GM12865 (cell line): Measurements from ENCODE around the gene IFT25.

Experiments
- DNase-seq: peaks from one replicate; pipeline ENCODE4 v3.0.0; 2010; ENCODE audit warnings: low read depth
- H3K4me3 ChIP-seq: 2 replicates; pipeline ENCODE4 v1.5.1; 2011; ENCODE audit warnings: mild to moderate bottlenecking, low read depth, low read length, control low read depth
- TF ChIP-seq, protein P1 (sequence below): IDR thresholded peaks from 2 replicates; pipeline ENCODE4 v1.5.1; 2011; ENCODE audit warnings: low read length, control low read depth, low read depth, inconsistent platforms; ENCODE audit not compliant: insufficient read depth; ENCODE audit errors: missing control alignments

The IFT25 gene

DNA sequence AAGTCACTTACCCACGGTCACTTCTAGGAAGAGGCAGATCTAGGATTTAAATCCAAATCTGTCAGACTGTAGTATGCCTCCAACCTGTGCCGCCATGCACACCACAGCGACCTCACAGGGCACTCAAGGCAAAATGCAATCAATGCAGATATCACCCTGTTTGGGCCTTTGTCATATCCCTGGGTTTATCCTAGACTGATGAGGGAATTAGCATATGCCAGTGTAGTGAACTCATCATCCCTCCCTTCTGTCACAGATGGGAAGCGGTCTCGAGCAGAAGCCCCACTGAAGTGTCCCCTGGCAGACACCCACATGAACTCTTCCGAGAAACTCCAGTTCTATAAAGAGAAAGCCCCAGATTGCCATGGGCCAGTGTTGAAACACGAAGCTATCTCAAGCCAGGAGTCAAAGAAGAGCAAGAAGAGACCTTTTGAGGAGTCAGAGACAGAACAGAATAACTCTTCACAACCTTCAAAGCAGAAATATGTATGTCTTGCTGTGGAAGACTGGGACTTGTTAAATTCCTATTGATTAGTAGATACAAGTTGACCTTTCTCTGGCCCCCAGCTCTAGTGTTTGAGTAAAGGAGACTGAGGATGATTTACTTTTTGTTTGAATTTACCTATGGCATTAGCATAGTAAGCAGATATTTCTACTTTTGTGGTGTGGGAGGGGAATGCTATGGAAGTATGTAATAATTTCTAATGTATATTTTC is 22.1 kb upstream of the IFT25 start:
- TF ChIP-seq, protein P1, sequence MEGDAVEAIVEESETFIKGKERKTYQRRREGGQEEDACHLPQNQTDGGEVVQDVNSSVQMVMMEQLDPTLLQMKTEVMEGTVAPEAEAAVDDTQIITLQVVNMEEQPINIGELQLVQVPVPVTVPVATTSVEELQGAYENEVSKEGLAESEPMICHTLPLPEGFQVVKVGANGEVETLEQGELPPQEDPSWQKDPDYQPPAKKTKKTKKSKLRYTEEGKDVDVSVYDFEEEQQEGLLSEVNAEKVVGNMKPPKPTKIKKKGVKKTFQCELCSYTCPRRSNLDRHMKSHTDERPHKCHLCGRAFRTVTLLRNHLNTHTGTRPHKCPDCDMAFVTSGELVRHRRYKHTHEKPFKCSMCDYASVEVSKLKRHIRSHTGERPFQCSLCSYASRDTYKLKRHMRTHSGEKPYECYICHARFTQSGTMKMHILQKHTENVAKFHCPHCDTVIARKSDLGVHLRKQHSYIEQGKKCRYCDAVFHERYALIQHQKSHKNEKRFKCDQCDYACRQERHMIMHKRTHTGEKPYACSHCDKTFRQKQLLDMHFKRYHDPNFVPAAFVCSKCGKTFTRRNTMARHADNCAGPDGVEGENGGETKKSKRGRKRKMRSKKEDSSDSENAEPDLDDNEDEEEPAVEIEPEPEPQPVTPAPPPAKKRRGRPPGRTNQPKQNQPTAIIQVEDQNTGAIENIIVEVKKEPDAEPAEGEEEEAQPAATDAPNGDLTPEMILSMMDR, result no peak
- H3K4me3 ChIP-seq, result no peak overlapping the region
- no peak for DNase-seq

DNA sequence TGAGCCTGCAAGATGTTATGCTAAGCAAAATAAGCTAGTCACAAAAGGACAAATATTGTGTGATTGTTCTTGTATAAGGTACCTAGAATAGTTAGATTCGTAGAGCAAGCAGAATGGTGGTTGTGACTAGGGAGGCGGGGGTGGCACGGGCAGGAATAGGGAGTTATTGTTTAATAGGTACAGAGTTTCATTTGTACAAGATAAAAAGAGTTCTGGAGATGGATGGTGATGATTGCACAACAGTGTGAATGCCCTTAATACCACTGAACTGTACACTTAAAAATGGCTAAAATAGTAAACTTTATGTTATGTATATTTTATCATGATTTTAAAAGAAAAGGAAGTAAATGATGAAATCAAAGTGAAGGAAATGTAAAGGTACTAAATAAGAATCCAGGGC is 21.3 kb upstream of the IFT25 start:
- TF ChIP-seq, protein P1, result no peak
- no peak overlapping the region for H3K4me3 ChIP-seq
- DNase-seq, result no peak

DNA sequence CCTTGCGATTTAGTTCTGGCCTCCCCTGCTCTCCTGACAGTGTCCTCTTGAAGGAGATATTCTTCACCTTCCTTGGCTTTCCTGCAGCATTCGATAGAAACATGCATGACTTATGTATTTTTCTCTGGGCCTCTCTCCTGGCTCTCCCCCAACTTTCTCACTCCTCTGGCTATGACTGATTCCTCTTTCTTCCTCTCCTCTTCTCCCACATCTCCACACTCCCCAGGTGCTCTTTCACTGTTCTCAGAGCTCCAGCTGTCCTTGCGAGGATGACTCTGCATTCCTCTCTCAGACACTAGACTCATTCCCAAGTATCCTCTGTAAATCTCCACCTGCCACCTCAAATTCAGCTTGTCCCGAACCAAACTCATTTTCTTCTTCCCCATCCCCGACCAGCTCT is 18.6 kb upstream of the IFT25 start:
- DNase-seq, result no peak
- H3K4me3 ChIP-seq, result no peak overlapping the region
- TF ChIP-seq, protein P1, result no peak

DNA sequence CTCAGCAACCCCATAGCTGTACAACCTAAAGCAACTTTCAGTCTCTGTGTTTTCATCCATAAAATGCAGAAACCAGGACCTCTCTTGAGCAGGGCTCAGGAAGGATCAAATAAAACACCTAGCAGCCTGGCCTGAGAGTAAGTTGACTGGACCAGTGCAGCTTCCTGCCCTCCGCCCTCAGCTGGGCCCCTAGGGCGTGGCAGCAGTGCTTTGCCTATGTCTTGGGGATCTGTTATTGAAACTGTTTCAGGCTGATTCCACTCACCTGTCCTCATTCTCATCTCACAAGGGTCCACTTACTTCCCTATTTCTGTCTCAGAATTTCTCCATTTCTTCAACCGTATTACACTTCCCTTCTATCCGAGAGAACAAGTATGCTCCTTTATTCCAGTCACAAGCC is 18.0 kb upstream of the IFT25 start:
- H3K4me3 ChIP-seq, result no peak overlapping the region
- peak; percentile 35 for DNase-seq
- TF ChIP-seq, protein P1, result no peak

DNA sequence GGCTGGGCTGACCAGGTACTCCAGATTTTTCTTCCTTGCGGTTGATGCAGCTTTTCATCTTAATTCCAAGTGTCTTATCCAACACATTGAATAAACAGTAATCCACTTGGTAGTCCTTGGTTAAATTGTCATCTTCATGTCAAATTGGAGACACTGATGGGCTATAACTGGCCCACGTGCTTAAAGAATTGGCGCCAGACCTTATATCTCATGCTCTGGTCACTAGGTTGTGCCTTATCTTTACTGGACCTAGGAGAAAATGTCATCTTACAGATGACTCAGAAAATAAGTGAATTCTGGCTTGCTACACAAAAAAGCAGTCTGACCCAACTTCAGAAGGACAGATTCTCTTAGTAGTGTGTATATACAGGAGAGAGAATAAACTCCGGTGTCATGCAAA is 16.9 kb upstream of the IFT25 start:
- TF ChIP-seq, protein P1, result no peak
- no peak for DNase-seq
- no peak overlapping the region for H3K4me3 ChIP-seq

DNA sequence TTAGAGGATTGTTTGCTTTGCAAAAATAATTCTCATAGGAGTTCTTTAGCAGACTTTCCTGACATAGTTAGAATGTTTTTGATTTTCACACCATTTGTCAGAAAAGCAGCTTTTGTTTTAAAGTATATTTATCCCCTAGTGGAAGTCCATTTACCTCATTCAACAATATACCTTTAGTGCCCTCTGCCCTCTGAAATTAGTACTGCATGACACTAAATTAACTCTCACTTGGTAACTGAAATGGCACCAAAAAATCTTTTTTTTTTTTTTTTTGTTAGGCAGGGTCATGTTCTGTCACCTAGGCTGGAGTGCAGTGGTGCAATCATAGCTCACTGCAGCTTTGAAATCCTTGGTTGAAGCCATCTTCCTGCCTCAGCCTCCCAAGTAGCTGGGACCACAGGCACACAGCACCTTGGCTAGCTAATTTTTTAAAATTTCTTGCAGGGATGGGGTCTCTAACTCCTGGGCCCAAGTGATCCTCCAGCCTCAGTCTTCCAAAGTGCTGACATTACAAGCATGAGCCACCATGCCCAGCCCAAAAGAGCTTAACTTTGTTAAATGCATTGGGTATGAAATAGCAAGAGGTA is 14.3 kb upstream of the IFT25 start:
- peak; percentile 46 for DNase-seq
- H3K4me3 ChIP-seq, result no peak overlapping the region
- TF ChIP-seq, protein P1, result peak; percentile 46

DNA sequence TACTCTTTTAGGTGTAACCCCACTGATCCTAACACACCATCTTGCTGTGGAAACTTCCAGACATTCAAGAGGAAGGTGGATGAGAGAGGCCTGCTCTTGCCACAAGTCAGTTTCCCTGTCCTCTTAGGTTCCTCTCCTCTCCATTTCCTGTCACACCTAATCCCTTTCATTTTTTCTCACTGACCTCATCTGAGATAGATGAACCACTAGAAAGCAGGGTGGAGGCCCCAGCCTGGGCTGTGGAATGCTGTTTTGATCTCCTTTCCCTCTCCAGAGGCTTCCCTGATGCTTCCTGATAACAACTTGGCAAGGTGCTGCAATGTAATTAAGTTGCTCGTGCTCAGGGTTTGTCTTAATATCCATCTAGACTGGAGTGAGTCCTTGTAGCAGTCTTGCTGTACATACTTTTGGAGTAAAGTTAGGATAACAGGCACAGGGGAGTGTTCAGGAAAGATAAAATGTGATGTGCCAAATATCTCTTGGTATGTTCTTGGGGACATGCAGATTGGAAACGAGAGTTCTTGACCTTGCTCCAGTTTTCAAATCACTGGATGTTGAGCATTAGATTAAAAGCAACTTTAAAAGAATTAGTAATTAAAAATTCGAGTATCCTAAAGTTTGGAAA is 11.8 kb upstream of the IFT25 start:
- H3K4me3 ChIP-seq, result no peak overlapping the region
- DNase-seq, result no peak
- TF ChIP-seq, protein P1, result no peak
